ENCODE data around the gene HES5.

HES5 gene

DNA sequence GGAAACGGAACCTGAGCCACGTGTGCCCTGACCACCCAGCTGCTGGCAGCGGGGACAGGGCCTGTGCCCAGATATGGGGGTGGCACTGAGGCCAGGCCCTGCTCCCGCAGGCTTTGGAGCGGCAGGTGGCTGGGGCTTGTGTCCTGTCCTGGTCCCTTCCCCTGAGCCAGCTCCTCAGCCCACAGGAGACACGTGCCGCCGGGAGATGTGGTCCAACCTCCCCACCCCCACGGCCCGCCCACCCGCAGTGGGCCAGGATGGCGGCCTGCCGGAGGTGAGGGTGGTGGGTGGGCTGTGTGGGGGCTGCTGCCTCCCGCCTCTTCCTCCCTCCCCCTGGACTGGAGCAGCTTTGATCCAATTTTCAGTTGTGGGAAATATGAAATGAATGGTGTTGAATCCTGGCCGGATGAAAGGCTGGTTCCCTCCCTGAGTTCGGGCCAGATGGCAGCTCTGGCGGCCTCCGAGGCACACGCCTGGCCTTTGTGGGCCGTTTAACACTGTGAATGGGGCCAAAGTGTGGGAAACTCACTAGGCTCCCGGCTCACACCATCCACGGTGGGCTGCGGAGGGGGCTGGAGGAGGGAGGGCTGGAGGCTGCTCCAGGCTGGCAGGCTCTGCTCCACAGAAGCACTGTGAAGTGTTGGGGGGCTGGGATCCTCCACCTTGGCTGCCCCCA lies 2.6 kb upstream of the HES5 start:
- DNase-seq (ENCODE audit: low spot score): no peak

DNA sequence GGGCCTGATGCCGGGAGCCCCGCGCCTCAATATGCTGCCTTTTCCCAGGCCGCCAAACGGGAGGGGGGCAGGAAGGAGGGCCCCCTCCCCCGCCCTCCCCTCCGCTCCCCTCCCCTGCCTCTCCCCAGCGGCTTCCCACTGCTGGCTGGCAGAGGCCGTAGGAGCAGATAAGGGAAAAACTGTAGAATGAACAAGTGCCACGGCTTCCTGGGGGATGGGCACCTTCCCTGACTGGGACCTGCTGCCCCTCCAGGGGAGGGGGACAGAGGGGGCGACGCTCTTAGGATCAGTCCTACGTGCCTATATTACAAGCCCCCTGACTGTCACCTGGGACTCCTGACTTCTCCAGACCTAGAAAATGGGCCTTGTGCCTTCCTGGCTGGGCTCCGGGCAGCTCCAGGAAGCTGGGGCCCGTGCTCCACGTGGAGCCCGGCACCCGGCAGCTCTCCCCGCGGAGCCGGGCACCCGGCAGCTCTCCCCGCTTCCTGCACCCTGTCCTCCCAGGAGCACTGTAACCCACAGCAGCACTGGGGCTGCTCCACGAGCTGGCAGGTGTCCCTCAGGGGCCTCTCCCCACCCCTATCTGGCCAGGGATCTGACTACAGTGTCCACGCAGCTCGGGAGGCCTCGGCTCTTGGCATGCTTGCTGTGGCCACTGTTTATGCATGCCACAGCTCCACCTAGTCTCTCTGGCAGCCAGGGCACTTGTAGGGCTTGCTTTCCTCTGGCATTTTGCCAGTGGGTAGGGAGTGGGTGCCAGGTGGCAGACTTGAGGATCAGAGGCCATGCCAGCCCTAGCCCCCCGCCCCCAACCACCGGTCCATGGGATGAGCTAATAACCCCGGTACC lies 674 bp upstream of the HES5 start:
- no peak for DNase-seq (ENCODE audit: low spot score)
- no peak for FAIRE-seq

More for the DNA sequence above, 2.6 kb upstream of the HES5 start:
- no peak for FAIRE-seq

DNA sequence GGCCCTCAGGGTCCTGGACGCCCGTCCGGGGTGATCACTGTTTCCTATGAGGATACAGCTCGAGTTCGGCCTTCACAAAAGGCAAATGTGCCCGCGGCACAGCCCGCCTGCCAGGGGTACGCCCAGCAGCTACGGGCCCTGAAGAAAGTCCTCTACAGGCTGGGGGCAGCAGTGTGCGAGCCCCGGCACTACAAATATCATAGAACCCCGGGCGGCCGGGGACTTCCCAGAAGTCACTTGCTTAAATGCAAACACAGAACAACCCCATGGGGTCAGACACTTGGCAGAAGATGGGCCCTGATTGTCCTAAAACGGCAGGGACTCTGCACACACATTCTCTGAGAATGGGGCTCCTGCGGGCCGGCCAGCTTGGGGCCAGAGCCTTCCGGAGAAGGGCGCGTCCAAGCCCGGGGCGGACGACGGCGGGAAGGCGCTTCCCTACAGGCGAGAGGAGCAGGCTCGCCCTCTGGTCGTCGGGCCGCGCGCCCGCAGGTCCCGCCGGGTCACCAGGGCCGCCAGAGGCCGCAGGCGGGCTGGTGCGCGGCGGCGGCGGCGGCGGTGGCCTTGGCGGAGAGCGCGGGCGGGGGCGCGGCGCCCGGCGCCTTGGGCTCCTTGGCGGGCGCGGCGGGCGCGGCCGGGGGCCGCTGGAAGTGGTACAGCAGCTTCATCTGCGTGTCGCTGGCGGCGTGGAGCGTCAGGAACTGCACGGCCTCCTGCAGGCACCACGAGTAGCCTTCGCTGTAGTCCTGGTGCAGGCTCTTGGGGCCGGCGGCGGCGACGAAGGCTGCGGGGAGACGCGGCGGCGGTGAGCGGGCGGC lies 888 bp downstream of the HES5 start:
- no peak for DNase-seq (ENCODE audit: low spot score)
- FAIRE-seq: no peak

DNA sequence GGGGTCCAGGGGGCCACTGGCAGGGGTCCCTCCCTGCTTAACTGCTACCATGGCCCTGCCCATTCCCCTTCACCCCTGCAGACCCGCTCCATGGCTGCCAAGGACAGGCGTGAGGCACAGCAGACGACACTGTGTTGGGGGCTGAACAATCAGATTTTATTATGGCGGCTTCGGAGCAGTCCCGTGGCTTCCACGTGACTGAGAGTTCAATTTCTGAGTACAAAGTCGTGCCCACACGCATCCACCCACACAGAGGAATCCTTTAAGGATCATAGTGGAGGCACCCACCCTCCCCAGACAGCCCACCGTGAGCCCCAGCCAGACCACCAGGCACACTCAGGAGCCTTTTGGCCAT lies 1.5 kb downstream of the HES5 start:
- no peak for FAIRE-seq
- no peak for DNase-seq (ENCODE audit: low spot score)

DNA sequence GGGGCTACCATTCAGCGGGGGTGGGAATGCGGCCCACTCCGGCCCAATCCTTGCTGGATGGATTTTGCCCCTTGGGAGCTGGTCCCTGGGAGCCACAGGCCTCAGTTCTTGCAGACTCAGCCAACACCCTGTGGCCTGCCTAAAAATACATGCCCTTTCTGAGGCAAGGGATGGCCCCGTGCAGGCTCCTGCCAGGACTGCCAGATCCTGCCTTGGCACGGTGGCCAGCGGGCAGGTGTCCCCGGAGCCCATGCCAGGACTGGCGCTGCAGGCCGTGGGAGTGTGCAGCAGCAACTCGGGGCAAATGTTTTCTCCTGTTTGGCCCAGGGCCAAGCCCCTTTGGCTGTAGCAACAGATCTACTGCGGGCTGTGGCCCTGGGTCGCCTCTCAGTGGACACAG lies 2.0 kb downstream of the HES5 start:
- no peak for FAIRE-seq
- DNase-seq (ENCODE audit: low spot score): no peak

DNA sequence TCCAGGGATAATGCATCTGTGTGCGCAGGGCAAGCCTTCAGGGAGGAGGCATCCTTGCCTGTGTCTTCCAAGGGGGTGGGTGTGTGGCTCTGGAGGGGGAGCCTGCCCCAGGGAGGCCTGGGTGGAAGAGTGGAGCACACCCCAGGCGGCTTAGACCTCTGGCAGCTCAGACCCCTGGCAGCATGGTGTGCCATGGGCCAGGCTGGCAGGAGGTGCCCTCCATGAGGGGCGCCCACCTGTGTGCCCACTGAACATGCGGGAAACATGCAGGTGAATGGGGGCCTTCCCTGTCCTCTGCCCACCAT lies 2.6 kb downstream of the HES5 start:
- no peak for DNase-seq (ENCODE audit: low spot score)
- FAIRE-seq: no peak

DNA sequence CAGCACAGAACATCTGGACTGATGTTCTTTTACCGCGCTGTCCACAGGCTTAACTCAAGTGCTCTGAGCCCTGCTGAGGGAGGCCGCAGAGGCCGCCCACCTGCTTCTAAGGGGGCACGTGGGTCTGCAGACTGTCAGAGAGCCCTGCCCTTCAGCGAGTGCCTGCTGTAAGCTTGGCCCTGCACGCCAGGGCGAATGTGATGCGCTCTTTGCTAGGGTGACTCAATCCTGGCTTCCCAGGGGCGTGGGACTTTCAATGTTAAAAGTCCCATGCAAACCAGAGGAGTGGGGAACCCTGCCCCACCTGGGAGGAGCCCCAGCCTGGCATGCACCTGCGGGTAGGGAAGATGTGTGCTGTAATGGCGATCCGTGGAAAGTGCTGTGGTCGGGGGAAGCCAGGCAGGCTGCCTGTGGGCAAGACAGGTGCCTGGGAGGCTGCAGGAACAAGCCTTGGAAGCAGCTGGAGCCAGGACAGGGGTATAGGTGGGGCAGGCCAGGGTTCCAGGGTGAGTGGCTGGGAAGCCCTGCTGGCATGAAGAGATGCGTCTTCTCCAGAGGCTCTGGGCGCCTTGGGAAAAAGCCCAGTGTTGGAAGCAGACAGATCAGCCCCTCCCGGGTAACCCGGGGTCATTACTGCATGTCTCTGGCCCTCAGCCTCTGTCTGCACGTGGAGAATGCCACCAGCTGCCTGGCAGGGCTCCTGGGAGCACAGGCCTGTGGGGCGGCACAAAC lies 3.1 kb downstream of the HES5 start:
- peak; percentile 13 for DNase-seq (ENCODE audit: low spot score)
- FAIRE-seq: no peak

DNA sequence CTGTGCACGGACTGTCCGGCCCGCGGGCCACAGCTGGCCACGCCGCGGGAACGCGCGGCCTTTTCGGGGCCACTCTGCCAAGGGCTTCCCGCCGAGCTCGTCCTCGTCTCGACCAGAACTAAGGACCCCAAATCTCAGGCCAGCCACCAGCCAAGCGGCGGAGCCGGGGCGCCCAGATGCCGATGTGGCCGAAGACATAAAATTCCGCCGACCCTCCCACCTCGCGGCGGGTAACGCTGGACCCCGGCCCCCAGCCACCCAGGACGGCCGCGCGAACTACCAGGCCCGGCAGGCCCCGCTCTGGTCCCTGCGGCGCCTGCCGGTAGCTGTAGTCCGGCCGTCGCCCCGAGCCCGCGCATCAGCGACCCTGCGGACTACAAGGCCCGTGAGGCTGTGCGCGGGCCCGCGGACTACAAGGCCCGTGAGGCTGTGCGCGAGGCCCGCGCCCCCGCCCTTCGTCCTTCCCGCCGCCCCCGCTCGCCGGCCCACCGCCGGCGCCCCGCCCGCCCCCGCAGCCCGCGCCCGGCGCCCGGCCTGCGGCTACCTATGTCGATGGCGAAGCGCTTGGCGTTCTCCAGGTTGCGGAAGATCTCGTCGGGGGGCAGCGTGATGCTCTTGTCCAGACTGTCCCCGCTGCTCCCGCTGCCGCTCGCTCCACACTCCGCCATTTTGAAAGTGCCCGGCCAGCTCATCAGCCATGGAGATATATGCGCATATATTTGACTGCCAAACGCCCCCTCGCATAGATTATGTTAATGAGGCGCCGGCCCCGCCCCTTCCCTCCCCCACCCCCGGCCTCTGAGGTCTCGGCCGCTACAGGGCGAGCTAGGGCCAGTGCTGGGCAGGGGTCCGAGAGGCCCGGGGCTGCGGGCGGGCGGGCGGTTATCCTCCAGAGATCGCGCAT lies 3.9 kb downstream of the HES5 start, which contains the start of gene PANK4:
Gene PANK4, minus strand, starts transcription at position 677 of the 904 bp plus-strand sequence. Its CDS starts 9 bp downstream, at position 668.
- no peak for FAIRE-seq
- DNase-seq (ENCODE audit: low spot score): peak; percentile 74

DNA sequence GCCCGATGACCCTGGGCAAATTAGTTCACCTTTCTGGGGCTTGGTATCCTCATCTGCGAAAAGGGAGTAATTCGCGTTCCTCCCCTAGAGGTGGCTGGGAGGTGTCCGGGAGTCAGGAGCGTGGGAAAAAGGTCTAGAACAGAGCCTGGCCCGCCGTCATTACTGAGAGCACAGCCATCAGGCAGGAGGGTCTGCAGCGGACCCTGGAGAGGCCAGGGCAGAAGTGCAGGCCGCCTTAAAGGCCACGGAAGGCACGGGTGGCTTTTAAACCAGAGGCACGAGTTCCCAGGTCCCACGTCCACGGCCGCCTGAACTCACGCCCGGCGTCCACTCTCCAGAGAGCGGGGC lies 4.5 kb downstream of the HES5 start:
- DNase-seq (ENCODE audit: low spot score) (no peak), FAIRE-seq (no peak)

DNA sequence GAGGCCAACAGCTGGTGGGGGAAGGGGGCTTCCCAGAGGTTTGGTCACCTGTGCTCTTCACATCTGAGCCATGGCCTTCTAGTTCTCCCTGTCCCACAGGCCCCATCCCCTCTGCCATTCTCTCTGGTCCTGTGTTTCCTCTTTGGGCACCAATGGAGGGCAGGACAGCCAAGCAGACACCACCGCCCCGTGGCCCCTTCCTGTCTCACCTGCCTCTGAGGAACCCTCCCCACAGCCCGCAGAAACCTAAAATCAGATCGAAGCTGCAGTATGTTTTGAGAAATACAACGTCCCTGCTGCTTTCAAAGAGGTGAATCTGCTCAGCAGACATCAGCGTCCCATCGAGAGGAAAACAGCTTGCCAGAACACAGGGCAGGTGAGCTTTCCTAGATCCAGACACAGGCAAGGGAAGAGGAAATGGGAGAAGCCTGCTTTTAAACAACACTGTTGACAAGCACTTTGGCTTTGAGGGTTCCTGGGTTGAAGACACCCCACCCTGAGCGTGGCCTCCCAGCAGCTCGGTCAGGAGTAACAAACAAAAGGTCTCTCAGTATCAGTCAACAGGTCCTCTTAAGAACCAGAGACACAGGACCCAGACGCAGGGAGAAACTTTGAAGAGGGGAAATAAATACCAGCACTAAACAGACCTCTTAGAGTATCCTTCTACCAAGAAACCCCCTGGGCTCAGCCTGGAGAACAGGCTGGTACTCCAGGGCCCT lies 6.0 kb downstream of the HES5 start:
- no peak for FAIRE-seq

DNA sequence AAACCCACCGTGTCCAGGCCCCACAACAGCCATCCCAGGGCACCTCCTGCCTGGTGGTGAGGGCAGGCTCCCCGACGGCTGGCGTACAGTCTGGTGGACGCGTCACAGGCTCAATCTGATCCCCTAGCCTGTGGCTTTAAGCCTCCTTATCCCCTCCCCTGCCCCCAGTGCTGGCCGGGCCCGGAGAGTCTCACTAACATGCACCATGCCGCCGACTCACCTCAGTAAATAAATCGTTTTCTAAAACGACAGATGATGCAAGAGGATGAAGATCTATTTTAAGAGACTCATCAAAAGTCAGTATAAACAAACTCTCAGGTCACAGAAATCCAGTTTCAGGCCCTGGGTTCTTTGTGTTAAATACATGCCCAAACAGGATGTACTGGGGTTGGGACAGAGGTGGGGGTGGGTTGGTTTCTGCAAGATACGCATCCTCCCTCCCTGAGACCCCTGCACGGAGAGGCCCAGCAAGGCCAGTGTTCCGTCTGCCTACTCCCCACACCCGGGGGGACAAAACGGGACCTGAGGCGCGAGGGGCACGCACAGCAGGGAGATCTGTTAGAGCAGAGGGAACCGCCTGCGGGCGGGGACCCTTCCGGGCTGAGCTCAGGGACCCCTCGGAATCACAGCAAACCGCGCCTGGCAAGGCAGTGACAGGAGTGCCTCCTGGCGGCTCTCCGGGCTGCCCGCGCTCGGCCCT lies 6.7 kb downstream of the HES5 start:
- FAIRE-seq: no peak

More for the DNA sequence above, 6.0 kb downstream of the HES5 start:
- no peak for DNase-seq (ENCODE audit: low spot score)

DNA sequence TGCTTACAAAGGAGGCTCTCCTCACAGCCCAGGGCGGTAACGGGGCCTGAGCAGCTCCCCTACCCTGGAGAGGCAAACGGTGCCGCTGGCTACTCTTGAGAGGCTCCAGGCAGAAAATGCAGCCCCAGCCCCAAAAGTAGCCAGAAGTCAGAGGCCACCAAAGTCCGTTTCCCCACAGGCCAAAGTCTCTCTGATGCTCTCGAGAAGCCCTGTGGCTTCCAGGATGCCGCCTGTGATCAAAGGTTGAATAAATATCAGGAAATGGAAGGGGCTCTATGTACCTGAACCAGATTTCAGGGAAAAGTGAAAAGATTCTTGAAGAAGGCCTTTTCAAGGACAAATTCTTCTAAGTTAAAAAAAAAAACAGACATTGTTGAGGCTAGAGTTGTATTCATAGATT lies 7.8 kb downstream of the HES5 start:
- DNase-seq (ENCODE audit: low spot score): no peak
- FAIRE-seq: no peak

More for the DNA sequence above, 6.7 kb downstream of the HES5 start:
- no peak for DNase-seq (ENCODE audit: low spot score)

DNA sequence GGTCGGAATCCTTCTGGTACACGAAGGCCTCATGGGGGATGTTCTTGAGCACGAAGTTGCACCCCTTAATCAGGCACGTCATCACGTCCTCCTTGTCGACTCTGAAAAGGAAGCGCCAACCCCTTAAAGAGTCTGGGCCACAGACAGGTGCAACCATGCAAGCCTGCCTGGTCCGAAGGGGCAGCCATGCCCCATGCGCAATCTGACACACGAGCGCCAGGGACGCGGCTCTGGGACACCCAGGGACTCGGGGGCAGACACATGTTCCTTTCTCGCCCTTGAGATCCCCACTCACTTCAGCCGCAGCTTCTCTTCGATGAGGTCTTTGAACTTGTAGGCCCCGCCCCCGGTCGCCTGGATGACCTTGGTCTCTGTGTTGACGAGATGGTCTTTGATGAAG lies 9.3 kb downstream of the HES5 start:
- no peak for FAIRE-seq
- no peak for DNase-seq (ENCODE audit: low spot score)

DNA sequence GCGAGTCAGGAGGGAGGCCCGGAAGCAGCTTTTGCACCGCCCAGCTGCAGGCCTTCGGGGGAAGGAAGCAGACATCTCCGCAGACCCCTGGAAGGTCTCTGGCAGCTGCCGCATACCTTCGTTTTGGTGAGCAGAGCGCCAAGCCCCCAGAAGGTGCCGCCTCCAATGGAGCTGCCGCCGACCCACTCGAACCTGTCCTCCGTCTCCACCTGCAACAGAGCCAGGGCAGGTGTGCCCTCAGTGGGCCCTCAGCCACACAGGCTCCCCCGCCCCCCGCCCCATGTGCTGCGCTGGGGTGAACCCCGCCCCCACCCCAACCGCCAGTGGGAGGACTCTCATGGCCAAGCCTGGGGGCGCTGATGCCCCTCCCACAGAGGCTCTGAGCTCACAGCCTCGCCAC lies 9.9 kb downstream of the HES5 start:
- FAIRE-seq: no peak
- DNase-seq (ENCODE audit: low spot score): no peak

DNA sequence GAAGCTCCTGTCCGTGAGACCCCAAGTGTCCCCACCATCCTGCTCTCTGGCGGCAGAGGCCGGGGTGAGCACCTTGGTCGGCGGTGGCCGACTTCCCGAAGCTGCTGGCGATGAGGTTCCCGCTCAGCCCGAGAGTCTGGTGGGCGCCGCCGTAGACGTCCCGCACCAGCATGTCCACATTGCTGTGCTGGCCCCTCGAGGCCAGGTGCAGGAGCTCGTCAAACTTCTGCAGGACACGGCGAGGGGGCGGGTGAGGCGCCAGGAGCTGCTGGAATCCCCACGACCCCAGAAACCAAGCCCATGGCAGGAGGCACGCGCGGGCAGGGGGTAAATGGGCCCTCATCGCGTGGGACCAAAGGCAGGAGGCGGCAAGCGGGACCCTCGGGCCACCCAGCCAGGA lies 10.3 kb downstream of the HES5 start:
- no peak for DNase-seq (ENCODE audit: low spot score)
- no peak for FAIRE-seq

DNA sequence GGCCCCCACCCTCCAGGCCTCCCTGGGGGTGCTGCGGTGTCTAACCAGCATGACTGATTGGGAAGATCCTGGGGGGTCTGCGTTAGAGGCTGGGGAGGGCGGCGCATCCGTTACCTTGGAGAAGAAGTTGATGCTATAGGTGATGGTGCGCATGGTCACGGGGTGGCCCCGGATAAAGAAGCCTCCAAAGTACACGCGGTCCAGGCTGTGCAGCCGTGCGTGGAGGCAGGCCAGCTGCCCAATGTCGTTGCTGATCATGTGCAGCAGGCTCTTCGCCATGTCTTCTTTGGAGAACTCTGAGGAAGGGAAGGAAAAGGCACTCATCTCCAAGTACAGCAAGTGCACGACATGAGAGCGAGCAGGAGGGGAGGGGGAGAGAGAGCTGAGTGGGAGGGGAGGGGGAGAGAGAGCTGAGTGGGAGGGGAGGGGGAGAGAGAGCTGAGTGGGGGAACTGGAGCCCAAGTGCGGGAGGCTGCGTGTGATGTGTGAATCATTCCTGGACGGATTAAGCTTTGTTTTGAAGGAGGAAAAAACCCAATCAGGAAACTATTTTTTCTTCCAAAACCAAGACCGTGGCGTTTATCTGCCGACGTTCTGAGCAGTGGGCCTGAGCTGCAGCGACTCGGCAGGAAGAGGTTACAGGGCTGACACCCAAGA lies 10.9 kb downstream of the HES5 start:
- DNase-seq (ENCODE audit: low spot score) (no peak), FAIRE-seq (no peak)

DNA sequence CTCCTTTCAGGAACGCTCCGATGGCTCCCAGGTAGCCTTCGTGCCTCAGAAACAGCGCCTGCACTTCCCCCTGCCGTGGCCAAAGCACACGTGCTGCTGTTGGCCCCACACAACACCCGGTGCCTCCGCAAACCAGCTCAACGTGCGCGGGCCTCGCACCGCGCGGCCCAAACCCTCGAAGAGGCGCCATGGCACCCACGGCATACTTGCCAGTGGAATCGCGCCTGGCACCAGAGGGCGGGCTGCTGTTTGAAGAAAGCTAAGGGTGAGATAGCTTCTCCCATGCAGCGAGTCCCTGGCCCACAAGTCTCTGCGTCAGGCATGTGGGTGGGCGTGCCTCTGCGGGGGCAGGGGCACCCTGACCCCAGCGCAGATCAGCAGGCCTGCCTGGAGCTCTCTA lies 11.5 kb downstream of the HES5 start:
- DNase-seq (ENCODE audit: low spot score) (no peak), FAIRE-seq (no peak)

DNA sequence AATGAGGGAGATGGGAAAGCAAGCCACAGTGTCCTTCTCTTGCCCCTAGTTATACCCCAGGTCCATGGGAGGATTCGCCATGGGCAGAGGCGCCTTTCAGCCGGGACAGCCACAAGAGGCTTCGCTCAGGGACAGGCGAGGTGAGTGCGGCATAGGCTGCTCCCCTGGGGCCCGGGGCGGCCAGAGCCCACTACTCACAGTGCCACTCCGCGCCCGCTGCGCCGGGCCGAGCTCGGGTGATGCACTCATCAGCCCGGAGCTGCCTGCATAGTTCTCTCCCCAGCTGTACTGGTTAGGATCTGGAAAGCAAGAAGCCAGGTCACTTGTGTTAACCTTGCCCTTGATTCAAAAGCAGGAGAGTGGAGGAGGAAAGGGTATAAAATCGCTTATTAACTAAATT lies 12.1 kb downstream of the HES5 start:
- DNase-seq (ENCODE audit: low spot score) (no peak), FAIRE-seq (no peak)

DNA sequence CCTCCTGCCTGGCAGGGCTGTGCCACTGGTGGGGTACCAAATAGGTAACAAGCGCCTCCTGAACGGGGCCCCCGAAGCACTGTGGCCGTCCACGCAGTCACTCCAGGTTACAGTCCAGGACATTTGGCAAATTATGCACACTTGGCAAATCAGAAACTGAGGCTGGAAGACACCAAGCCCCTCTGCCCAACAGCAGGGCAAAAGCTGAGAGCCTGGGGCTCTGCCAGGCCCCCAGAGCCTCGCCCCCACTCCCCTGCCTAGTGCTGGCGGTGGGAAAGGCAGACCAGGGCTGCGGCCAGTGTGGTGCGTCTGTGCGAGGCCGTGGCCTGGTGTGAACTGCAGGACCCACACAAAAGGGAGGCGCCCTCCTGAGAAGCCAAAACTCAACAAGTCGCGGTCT lies 13.1 kb downstream of the HES5 start:
- FAIRE-seq (no peak), DNase-seq (ENCODE audit: low spot score) (no peak)
